ENCODE data around the gene ZFYVE16. TPM values are rescaled to one million over a fixed set of nuclear protein-coding genes. Genes with fewer than 3 reads are reported as not detected.

The ZFYVE16 gene
- total RNA-seq, 1 experiment from 2014 or later: 9.7 TPM

GRCh38 chr5:80507663-80508062 lies 99.8 kb downstream of the ZFYVE16 start:
- TF ChIP-seq CTCF (conservative IDR thresholded peaks at IDR 0.05; ENCODE audit: low read depth, low read length): no peak
- TF ChIP-seq EZH2 (IDR thresholded peaks at IDR 0.05; ENCODE audit: low read length, unreplicated experiment): no peak
- no peak for TF ChIP-seq EZH2phosphoT487 (IDR thresholded peaks at IDR 0.05; ENCODE audit: borderline replicate concordance, low read length)
- no peaks in the 10 kb centered on the region for H3K27me3 ChIP-seq (ENCODE audit: low read length)
- BruUV-seq (replicated peaks): no TSS peak
- intact Hi-C loops (cut with micrococcal nuclease): no loop called here
- H3K4me2 ChIP-seq (ENCODE audit: low read length): no peak overlapping the region
- H2AFZ ChIP-seq (ENCODE audit: low read length): no peak overlapping the region
- no peak overlapping the region for H3K9ac ChIP-seq (ENCODE audit: low read length)
- CTCF ChIA-PET: no interaction called here
- H3K79me2 ChIP-seq (ENCODE audit: low read length): no peaks in the 10 kb centered on the region
- no peaks in the 10 kb centered on the region for H4K20me1 ChIP-seq (ENCODE audit: low read length)
- H3K27ac ChIP-seq (ENCODE audit: low read length): no peak overlapping the region
- DNase-seq: no peak
- no peak for ATAC-seq
- POLR2A ChIA-PET (ENCODE audit: unreplicated experiment): no interaction called here
- H3K36me3 ChIP-seq (ENCODE audit: low read depth, low read length): no peaks in the 10 kb centered on the region
- no peaks in the 10 kb centered on the region for H3K9me3 ChIP-seq (ENCODE audit: low read length)
- no peaks in the 10 kb centered on the region for H3K4me1 ChIP-seq (ENCODE audit: insufficient read depth, low read length)
- H3F3A ChIP-seq (ENCODE audit: low read length, unreplicated experiment): no peaks in the 10 kb centered on the region
- H3K9me2 ChIP-seq (replicated peaks; ENCODE audit: low read length): no peaks in the 10 kb centered on the region
- H3K4me3 ChIP-seq (ENCODE audit: low read length): no peak overlapping the region

GRCh38 chr5:80508844-80509243 lies 101.0 kb downstream of the ZFYVE16 start:
- TF ChIP-seq EZH2 (IDR thresholded peaks at IDR 0.05; ENCODE audit: low read length, unreplicated experiment) (no peak), EZH2phosphoT487 (IDR thresholded peaks at IDR 0.05; ENCODE audit: borderline replicate concordance, low read length) (no peak), CTCF (conservative IDR thresholded peaks at IDR 0.05; ENCODE audit: low read depth, low read length) (no peak)
- Histone ChIP-seq H3F3A (ENCODE audit: low read length, unreplicated experiment) (no peaks in the 10 kb centered on the region), H3K9me3 (ENCODE audit: low read length) (no peaks in the 10 kb centered on the region), H3K9me2 (replicated peaks; ENCODE audit: low read length) (no peaks in the 10 kb centered on the region), H3K4me2 (ENCODE audit: low read length) (no peak overlapping the region), H3K4me1 (ENCODE audit: insufficient read depth, low read length) (no peaks in the 10 kb centered on the region), H3K79me2 (ENCODE audit: low read length) (no peaks in the 10 kb centered on the region), H3K27me3 (ENCODE audit: low read length) (no peaks in the 10 kb centered on the region), H3K27ac (ENCODE audit: low read length) (no peak overlapping the region), H3K4me3 (ENCODE audit: low read length) (no peak overlapping the region), H3K36me3 (ENCODE audit: low read depth, low read length) (no peaks in the 10 kb centered on the region), H3K9ac (ENCODE audit: low read length) (no peak overlapping the region), H2AFZ (ENCODE audit: low read length) (no peak overlapping the region), H4K20me1 (ENCODE audit: low read length) (no peaks in the 10 kb centered on the region)
- BruUV-seq (replicated peaks): no TSS peak
- ChIA-PET POLR2A (ENCODE audit: unreplicated experiment) (no interaction called here), CTCF (no interaction called here)
- DNase-seq (no peak), ATAC-seq (no peak)
- intact Hi-C loops (cut with micrococcal nuclease): no loop called here

GRCh38 chr5:80509362-80509761 lies 101.5 kb downstream of the ZFYVE16 start:
- Histone ChIP-seq H3K27me3 (ENCODE audit: low read length) (no peaks in the 10 kb centered on the region), H2AFZ (ENCODE audit: low read length) (no peak overlapping the region), H4K20me1 (ENCODE audit: low read length) (no peaks in the 10 kb centered on the region), H3K27ac (ENCODE audit: low read length) (no peak overlapping the region), H3K79me2 (ENCODE audit: low read length) (no peaks in the 10 kb centered on the region), H3K9ac (ENCODE audit: low read length) (no peak overlapping the region), H3F3A (ENCODE audit: low read length, unreplicated experiment) (no peaks in the 10 kb centered on the region), H3K9me2 (replicated peaks; ENCODE audit: low read length) (no peaks in the 10 kb centered on the region), H3K9me3 (ENCODE audit: low read length) (no peaks in the 10 kb centered on the region), H3K4me3 (ENCODE audit: low read length) (no peak overlapping the region), H3K4me2 (ENCODE audit: low read length) (no peak overlapping the region), H3K4me1 (ENCODE audit: insufficient read depth, low read length) (no peaks in the 10 kb centered on the region), H3K36me3 (ENCODE audit: low read depth, low read length) (no peaks in the 10 kb centered on the region)
- intact Hi-C loops (cut with micrococcal nuclease): no loop called here
- CTCF ChIA-PET: no interaction called here
- TF ChIP-seq EZH2 (IDR thresholded peaks at IDR 0.05; ENCODE audit: low read length, unreplicated experiment): no peak
- ATAC-seq: no peak
- POLR2A ChIA-PET (ENCODE audit: unreplicated experiment): no interaction called here
- no TSS peak for BruUV-seq (replicated peaks)
- no peak for DNase-seq

All from PC-3 (cell line).